Cerebellar nuclear complex (tissue), 1 donor: Measurements from ENCODE around the gene SOST.

Experiments used
- DNase-seq, 2 experiments: peaks; one replicate each; lab custom pipeline; 2025; lab: John Stamatoyannopoulos, UW

Gene SOST

DNA sequence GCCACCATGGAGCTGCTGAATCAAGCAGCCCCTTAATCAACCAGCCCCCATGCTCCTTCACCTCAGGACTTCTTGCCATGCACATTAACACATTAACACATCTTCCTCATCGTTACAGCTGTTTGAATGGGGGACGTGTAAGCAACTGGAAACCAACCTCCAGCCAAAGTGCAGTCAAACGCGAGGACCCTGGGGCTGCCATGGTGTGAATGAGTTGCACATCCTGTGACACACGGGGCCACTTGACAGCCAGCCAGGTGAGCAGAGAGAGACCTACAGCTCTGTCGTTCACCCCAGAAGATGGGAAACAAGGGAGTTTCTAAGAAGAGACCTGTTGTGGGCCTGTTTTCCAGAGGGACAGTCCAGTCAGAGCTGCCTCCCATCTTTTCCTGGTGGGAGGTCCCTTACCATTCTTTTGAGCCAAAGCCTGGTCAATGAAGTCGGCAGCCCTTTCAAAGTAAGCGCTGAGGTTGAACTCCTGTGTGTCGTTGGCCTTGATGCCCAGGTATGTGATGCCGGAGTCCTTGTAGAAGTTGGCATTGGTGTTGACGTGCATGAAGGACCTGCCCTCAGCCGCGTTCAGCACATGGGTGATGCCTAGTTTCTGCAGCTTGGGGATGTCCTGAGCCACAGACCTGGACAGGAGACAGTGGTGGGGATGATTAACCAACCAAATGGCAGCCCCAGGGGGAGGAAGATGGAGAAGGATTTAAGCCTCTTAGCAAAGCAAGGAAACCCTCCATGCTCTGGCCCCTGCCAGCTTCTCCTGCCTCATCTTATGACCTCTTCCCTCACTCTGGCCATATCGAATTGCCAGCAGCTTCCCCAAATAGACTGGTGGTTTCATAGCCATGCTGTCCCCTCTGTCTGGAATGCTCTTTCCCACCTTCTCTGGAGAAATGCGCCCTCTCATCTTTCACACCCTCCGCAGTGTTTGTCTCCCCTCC lies 16.0 kb upstream of the SOST start:
- no peak for DNase-seq

- no peak for DNase-seq
Observed at GRCh38 chr17:43772877-43773648, 14.5 kb upstream of the SOST start.

GRCh38 chr17:43771463-43771862 lies 12.9 kb upstream of the SOST start:
- DNase-seq: no peak

DNA sequence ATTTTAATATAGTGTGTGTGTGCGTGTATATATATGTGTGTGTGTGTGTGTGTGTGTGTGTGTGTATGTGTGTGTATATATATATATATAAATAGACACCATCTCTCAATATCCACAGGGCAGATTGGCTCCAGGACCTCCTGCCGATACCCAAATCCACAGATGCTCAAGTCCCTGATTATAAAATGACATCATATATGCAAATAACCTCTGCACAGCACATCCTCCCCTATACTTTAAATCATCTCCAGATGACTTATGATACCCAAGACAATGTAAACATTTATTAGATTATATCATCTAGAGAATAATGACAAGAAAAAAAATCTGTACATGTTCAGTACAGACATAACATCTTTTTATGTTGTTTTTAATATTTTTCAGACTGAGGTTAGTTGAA lies 12.4 kb upstream of the SOST start:
- no peak for DNase-seq

DNA sequence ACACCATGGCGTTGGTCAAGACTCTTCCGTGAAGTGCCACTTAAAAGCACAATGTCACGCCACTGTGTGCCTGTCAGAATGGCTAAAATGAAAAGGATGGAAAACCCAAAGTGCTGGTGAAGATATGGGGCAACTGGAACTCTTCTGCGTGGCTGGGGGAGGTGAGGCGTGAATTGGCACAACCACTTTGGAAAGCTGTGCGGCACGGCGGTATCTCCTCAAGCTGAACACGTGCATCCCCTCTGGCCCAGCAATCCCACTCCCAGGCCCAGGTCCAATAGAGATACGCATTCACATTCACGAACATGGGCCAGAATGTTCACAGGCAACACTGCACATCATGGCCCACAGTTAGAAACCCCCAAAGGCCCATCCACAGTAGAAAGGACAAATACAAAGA lies 11.3 kb upstream of the SOST start:
- DNase-seq: no peak

DNA sequence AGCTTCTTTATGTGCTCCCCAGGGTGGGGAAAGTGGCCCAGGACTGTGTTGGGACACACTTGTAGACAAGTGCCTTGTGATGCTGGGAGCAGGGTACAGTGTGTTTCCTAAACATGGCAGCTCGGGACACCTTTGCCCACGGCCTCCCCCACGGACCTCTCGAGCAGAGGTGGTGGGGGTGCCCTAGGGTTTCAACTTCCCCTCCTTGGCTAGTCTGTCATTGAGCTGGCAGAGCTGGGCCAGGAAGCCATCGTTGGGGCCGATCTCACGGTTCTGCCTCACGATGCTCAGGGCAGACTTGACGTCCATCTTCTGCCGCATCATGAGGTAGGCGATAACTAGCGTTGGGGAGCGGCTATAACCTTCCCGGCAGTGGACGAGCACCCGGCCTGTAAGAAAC lies 10.8 kb upstream of the SOST start:
- no peak for DNase-seq

- no peak for DNase-seq
Observed at GRCh38 chr17:43768943-43769342, 10.4 kb upstream of the SOST start.

- no peak for DNase-seq
Observed at GRCh38 chr17:43768382-43768781, 9.8 kb upstream of the SOST start.

GRCh38 chr17:43767713-43768059 lies 9.1 kb upstream of the SOST start:
- DNase-seq: no peak

- DNase-seq: no peak
Observed at GRCh38 chr17:43767053-43767712, 8.6 kb upstream of the SOST start.

- DNase-seq: peak in 1 of 2 experiments; percentile 26
Observed at GRCh38 chr17:43766413-43767052, 7.9 kb upstream of the SOST start.

DNA sequence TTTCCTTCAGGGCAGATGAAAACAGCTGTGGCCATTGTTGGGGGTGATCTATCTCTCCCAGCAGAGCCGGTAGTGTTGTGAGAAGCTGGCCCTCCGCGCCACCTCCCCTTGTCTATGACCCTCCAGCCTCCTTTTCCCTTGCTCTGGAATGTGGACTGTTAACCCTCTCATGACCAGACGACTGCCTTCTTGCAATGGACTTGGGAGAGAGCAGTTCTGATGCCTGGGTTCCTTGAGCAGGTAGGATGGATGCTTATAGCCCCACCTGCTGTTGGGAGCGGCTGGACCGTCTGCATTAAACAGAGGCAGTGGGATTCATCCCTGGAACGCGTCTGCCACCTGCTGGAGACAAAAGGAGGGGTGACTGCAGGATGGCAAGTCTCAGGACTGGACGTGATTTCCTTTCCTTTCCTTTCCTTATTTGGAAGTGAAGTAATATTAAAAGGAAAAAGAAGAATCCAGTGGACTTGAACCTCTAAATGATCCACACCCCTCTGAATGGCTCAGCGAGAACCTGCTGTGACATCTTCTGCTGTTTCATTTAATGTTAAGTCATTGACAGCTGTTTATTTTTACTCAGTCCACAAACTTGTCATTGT lies 1.8 kb upstream of the SOST start:
- peak; percentile 35 to 89 for DNase-seq

- DNase-seq: no peak
Observed at GRCh38 chr17:43759836-43760235, 1.2 kb upstream of the SOST start.

GRCh38 chr17:43758086-43758485 lies 505 bp downstream of the SOST start:
- DNase-seq: no peak

DNA sequence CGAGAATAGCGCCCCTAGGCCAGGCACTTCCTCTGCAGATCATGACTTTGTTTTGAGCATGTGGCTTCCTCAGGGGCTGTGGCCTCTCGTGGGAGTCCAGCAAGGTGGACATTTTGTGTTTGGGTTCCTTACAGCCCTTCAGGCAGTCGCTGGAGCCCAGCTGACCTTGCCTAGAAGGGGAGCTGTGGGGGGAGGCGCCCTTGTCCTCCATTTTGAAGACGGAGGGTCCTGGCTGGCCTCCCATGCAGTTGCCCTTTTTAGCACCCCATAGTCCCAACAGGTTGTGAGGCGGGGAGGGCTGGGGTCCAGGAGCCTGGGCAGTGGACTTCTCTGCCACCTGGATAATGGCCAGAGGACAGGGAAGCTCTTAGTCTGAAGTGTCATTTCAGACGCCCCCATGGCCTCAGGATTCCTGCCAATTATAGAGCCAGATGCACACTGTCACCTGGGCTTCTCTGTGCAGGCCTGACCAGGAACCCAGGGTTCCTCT lies 1.4 kb downstream of the SOST start:
- DNase-seq: no peak

DNA sequence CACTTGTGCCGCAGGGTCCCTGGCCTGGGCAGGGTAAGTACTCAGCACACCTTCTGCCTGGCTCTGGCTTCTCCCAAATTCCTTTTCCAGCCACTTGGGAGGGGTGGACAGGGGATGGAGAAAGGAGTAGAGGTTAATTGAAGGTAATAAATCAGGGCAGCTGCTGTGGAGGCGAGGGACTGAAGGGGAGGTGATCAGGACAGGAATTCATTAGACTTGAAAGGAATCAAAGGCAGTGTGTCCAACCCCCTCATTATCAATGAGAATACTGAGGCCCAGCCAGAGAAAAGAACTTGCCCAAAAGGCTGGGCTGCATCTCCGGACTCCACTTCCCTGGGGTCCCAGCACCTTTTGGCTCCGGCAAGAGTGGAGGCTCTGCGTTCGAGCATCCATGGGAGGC lies 2.4 kb downstream of the SOST start:
- no peak for DNase-seq

DNA sequence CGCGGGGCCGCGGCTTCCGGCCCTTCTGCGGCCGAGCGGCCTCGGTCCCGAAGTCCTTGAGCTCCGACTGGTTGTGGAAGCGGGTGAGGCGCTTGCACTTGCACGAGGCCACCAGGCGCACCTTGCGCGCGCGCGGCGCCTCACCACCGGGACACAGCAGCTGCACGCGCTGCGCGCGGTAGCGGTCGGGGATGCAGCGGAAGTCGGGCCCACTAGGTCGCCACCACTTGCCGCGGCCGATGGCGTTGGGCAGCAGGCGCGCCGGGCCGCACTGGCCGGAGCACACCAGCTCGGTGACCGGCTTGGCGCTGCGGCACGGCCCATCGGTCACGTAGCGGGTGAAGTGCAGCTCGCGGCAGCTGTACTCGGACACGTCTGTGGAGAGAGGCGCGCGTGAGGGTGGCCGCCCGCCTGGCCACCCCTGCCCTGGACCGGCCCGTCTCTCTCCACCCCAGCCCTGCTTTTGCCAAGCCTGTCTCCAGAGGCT lies 3.2 kb downstream of the SOST start:
- no peak for DNase-seq

GRCh38 chr17:43754947-43755346 lies 3.6 kb downstream of the SOST start:
- DNase-seq: no peak

DNA sequence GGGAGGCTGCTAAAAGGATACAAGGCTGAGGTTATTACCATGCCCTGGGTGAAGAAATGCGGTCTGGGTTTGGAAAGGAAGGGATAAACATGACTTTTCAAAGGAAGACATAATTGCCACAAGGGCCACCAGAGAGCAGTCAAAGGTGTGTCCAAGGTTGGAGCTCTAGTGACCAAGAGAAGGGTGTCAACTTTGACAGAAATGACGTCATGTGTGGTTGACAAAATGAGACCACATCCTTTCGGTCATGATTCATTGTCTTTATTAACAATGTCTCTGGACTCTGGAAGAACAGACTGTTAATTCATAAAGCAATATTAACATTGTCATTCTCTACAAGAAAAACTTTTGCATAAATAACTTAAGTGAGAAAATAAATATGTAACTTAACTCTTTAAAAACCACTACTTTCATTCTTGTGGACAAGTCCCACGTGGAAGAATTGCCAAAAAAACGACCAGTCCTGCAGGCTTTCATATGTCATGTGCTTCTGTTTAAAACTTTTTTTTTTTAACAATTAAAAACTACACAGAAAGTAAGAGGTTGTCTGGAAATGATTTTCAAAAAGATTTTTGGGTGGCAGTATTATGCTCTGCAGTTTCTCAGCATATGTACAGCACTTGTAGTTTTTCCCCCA lies 5.0 kb downstream of the SOST start:
- no peak for DNase-seq

- no peak for DNase-seq
Observed at GRCh38 chr17:43750153-43750552, 8.4 kb downstream of the SOST start.

DNA sequence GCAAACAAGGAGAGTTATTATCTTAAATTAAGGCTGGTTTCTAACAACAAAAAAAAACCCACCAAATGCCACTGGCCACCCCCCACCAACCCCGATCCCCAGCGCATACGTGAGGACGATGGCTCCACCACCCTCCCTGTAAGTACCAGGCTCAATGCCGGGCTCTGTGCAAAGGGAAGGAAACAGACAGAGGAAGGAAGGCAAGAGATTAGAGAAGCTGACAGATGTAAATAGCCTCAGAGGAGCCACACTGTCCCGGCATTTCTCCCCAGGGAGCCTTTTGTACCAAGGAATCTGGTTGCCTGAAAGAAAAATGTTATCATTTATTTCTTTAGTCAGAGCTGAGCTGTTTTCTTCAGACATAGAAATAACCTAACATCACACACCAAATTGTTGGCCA lies 13.1 kb downstream of the SOST start:
- DNase-seq: no peak
